Activated naive CD4-positive, alpha-beta T cell treated with anti-CD3 and anti-CD28 coated beads, Interleukin-2, amount 10 ng/mL, durations not matched to agents 7 days and 5 days (primary cell): ENCODE data around the gene EFCAB5.
"Not testable (repeated sequence)": the region's sequence is repeated elsewhere in the genome, so short reads cannot be mapped to it uniquely, and the experiment has no call there.

Source experiments
- CTCF ChIA-PET: fragments of 350-600 bp; sonication (Branson Sonifier 250); formaldehyde crosslinking; loops from one replicate; lab custom pipeline; 2021; ENCODE audit warnings: antibody characterized with exemption; lab: Charles Lee
- DNase-seq: peaks from one replicate; pipeline ENCODE4 v3.0.0-alpha.2; 2020
- H3K27ac Mint-ChIP-seq: one replicate; pipeline ENCODE4 v1.8.0; 2021; ENCODE audit warnings: mild to moderate bottlenecking, moderate library complexity, mixed read lengths
- H3K27me3 Mint-ChIP-seq: one replicate; pipeline ENCODE4 v1.8.0; 2021; ENCODE audit warnings: mild to moderate bottlenecking, mixed read lengths
- H3K36me3 Mint-ChIP-seq: one replicate; pipeline ENCODE4 v1.8.0; 2021; ENCODE audit warnings: mixed read lengths
- H3K4me1 Mint-ChIP-seq: one replicate; pipeline ENCODE4 v1.8.0; 2021; ENCODE audit warnings: mixed read lengths
- H3K4me3 Mint-ChIP-seq: one replicate; pipeline ENCODE4 v1.8.0; 2021; ENCODE audit warnings: mild to moderate bottlenecking, moderate library complexity, mixed read lengths
- H3K9me3 Mint-ChIP-seq: one replicate; pipeline ENCODE4 v1.8.0; 2021; ENCODE audit warnings: mixed read lengths

Gene EFCAB5

DNA sequence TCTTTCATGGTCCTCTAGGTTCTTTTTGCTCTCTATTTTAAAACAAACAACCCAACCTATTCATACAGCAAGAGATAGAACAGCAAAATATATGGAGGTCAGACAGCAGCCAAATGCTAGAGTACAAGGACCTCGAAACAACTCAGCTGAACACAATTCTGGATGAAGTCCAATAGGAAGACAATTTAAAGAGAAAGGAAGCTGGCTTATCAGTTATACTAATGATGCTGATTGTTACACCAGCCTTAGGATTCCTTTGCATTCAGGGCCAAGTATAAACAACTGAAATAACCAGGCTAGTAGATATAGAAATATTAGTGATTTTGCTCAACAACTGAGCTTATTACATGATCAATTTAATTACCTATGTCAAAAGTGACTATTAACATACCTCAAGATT, 13.9 kb upstream of the EFCAB5 start:
- H3K27ac Mint-ChIP-seq, result no peak overlapping the region

GRCh38 chr17:29929006-29929532, 12.4 kb upstream of the EFCAB5 start:
- peak; percentile 35 for DNase-seq
- peaks cover 36% of the 10 kb centered on the region for H3K4me1 Mint-ChIP-seq
- no peak overlapping the region for H3K4me3 Mint-ChIP-seq
- no peak overlapping the region for H3K27ac Mint-ChIP-seq
- CTCF ChIA-PET, result no interaction called here
- no peaks in the 10 kb centered on the region for H3K9me3 Mint-ChIP-seq
- H3K27me3 Mint-ChIP-seq, result no peaks in the 10 kb centered on the region
- peaks cover 14% of the 10 kb centered on the region for H3K36me3 Mint-ChIP-seq

More for the DNA sequence above, 13.9 kb upstream of the EFCAB5 start:
- Mint-ChIP-seq H3K4me1 (peaks cover 27% of the 10 kb centered on the region), H3K36me3 (peaks cover 14% of the 10 kb centered on the region), H3K4me3 (peak overlapping the region; percentile 27), H3K9me3 (no peaks in the 10 kb centered on the region), H3K27me3 (no peaks in the 10 kb centered on the region)
- CTCF ChIA-PET, result interaction anchor here (1.6 kb wide), 1 partner anchor 118 kb away, joined by 7 read pairs; no protein-coding TSS in a partner anchor
- DNase-seq, result no peak

GRCh38 chr17:29929533-29930408, 11.7 kb upstream of the EFCAB5 start, which contains the start of gene SSH2:
Gene SSH2, minus strand, starts transcription at chr17:29930228. Its CDS starts 228 bp downstream, at chr17:29930000.
- CTCF ChIA-PET, result interaction anchor here (0.6 to 7.0 kb wide), 10 partner anchors 13 to 546 kb away, joined by 3 to 151 read pairs (median 6); no protein-coding TSS in a partner anchor
- peaks cover 14% of the 10 kb centered on the region for H3K36me3 Mint-ChIP-seq
- H3K4me1 Mint-ChIP-seq, result peaks cover 36% of the 10 kb centered on the region
- DNase-seq, result peak; percentile 92
- no peaks in the 10 kb centered on the region for H3K27me3 Mint-ChIP-seq
- H3K9me3 Mint-ChIP-seq, result no peaks in the 10 kb centered on the region
- H3K4me3 Mint-ChIP-seq, result no peak within 1 kb of the TSS
- H3K27ac Mint-ChIP-seq, result no peak within 1 kb of the TSS

- DNase-seq, result no peak
- Mint-ChIP-seq H3K4me1 (peaks cover 37% of the 10 kb centered on the region), H3K27ac (no peak overlapping the region), H3K36me3 (peaks cover 14% of the 10 kb centered on the region), H3K27me3 (no peaks in the 10 kb centered on the region), H3K9me3 (no peaks in the 10 kb centered on the region), H3K4me3 (no peak overlapping the region)
- CTCF ChIA-PET, result interaction anchor here (0.6 to 7.0 kb wide), 34 partner anchors 8 to 790 kb away, joined by 3 to 151 read pairs (median 6); no protein-coding TSS in a partner anchor
Measured at GRCh38 chr17:29930409-29931010, 10.9 kb upstream of the EFCAB5 start.

DNA sequence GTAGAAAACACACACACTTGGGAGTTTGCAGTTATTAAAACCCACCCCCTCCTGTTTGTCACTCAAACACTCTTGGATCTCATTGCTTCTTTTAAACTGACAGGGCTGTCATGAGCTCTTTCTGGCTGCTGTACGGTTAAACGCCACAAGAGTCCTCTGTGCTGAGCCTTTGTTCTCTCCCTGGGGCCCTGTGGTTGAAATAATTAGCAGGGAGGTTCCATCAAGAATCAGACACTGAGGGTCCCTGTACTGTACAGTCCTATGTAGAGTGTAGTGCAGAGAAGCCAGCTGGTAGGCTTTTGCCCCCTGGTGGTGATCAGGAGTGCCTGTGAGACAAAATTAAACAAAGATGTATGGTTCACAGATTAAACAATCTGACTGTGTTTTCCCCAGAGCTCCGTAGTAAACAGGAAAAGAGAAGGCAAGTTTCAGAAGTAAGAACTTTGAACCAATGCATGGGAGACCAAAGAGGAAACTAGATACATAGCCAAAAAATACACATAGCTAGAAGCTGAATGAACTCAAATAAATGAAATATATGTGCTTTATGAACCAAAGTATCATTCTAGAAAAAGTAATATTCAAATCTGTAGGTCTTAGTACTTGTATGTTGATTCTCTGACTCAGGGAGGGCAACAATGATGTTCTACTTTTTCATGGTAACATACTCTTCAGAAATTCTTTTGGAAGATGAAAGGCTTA, 10.1 kb upstream of the EFCAB5 start:
- peaks cover 35% of the 10 kb centered on the region for H3K4me1 Mint-ChIP-seq
- H3K9me3 Mint-ChIP-seq, result no peaks in the 10 kb centered on the region
- CTCF ChIA-PET, result interaction anchor here (0.6 to 7.0 kb wide), 46 partner anchors 8 to 791 kb away, joined by 3 to 151 read pairs (median 4); partner anchors contain the start of genes CORO6 and GOSR1
- H3K4me3 Mint-ChIP-seq, result no peak overlapping the region
- peak; percentile 80 for DNase-seq
- H3K27ac Mint-ChIP-seq, result no peak overlapping the region
- H3K27me3 Mint-ChIP-seq, result no peaks in the 10 kb centered on the region
- H3K36me3 Mint-ChIP-seq, result peaks cover 11% of the 10 kb centered on the region

GRCh38 chr17:29933379-29933778, 8.1 kb upstream of the EFCAB5 start:
- CTCF ChIA-PET, result interaction anchor here (0.6 to 7.0 kb wide), 4 partner anchors 9 to 154 kb away, joined by 3 to 151 read pairs (median 3); no protein-coding TSS in a partner anchor
- no peak overlapping the region for H3K27ac Mint-ChIP-seq
- H3K27me3 Mint-ChIP-seq, result no peaks in the 10 kb centered on the region
- H3K9me3 Mint-ChIP-seq, result no peaks in the 10 kb centered on the region
- H3K4me1 Mint-ChIP-seq, result peaks cover 16% of the 10 kb centered on the region
- DNase-seq, result no peak
- peaks cover 1% of the 10 kb centered on the region for H3K36me3 Mint-ChIP-seq
- H3K4me3 Mint-ChIP-seq, result no peak overlapping the region

GRCh38 chr17:29935909-29936308, 5.5 kb upstream of the EFCAB5 start:
- not testable (repeated sequence) for H3K27me3 Mint-ChIP-seq, DNase-seq, H3K27ac Mint-ChIP-seq, H3K4me3 Mint-ChIP-seq, H3K9me3 Mint-ChIP-seq, H3K36me3 Mint-ChIP-seq
- H3K4me1 Mint-ChIP-seq, result peaks cover 14% of the 10 kb centered on the region
- CTCF ChIA-PET, result interaction anchor here (7.0 kb wide), 1 partner anchor 129 kb away, joined by 151 read pairs; no protein-coding TSS in a partner anchor

- CTCF ChIA-PET, result interaction anchor here (0.7 to 7.0 kb wide), 2 partner anchors 85 to 130 kb away, joined by 3 to 151 read pairs; no protein-coding TSS in a partner anchor
- Mint-ChIP-seq H3K27me3 (peaks cover 5% of the 10 kb centered on the region), H3K9me3 (no peaks in the 10 kb centered on the region), H3K4me1 (peaks cover 14% of the 10 kb centered on the region), H3K27ac (no peak overlapping the region), H3K36me3 (no peaks in the 10 kb centered on the region), H3K4me3 (no peak overlapping the region)
- no peak for DNase-seq
Measured at GRCh38 chr17:29936724-29937123, 4.7 kb upstream of the EFCAB5 start.

DNA sequence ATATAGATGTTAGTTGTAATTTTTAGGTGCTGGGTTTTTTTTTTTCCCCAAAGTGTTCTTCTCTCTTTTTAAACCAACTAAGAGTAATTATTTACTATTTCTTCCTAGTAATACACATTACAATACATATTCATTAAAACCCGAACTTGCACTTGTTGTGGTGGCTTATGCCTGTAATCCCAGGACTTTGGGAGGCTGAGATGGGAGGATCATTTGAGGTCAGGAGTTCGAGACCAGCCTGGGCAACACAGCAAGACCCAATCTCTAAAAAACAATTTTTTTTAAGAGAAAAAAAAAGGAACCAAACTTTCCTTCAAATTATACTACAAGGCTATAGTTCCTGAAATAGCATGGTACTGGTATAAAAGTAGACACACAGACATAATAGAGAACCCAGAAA, 3.8 kb downstream of the EFCAB5 start:
- H3K27me3 Mint-ChIP-seq, result peaks cover 1% of the 10 kb centered on the region
- H3K9me3 Mint-ChIP-seq, result no peaks in the 10 kb centered on the region
- H3K4me3 Mint-ChIP-seq, result no peak overlapping the region
- peaks cover 5% of the 10 kb centered on the region for H3K36me3 Mint-ChIP-seq
- H3K4me1 Mint-ChIP-seq, result peaks cover 5% of the 10 kb centered on the region
- no peak overlapping the region for H3K27ac Mint-ChIP-seq
- DNase-seq, result no peak
- CTCF ChIA-PET, result interaction anchor here (0.7 kb wide), 1 partner anchor 328 kb away, joined by 3 read pairs; no protein-coding TSS in a partner anchor

- CTCF ChIA-PET, result no interaction called here
- Mint-ChIP-seq H3K4me1 (peaks cover 5% of the 10 kb centered on the region), H3K4me3 (no peak overlapping the region), H3K27ac (no peak overlapping the region), H3K9me3 (peaks cover 5% of the 10 kb centered on the region), H3K27me3 (peaks cover 4% of the 10 kb centered on the region), H3K36me3 (peaks cover 5% of the 10 kb centered on the region)
- DNase-seq, result no peak
Measured at GRCh38 chr17:29948448-29949215, 7.2 kb downstream of the EFCAB5 start.

- peaks cover 12% of the 10 kb centered on the region for H3K9me3 Mint-ChIP-seq
- CTCF ChIA-PET, result no interaction called here
- DNase-seq, result no peak
- H3K4me1 Mint-ChIP-seq, result peaks cover 5% of the 10 kb centered on the region
- H3K27me3 Mint-ChIP-seq, result peaks cover 8% of the 10 kb centered on the region
- H3K36me3 Mint-ChIP-seq, result peaks cover 5% of the 10 kb centered on the region
- H3K27ac Mint-ChIP-seq, result no peak overlapping the region
- no peak overlapping the region for H3K4me3 Mint-ChIP-seq
Measured at GRCh38 chr17:29949696-29950095, 8.3 kb downstream of the EFCAB5 start.

DNA sequence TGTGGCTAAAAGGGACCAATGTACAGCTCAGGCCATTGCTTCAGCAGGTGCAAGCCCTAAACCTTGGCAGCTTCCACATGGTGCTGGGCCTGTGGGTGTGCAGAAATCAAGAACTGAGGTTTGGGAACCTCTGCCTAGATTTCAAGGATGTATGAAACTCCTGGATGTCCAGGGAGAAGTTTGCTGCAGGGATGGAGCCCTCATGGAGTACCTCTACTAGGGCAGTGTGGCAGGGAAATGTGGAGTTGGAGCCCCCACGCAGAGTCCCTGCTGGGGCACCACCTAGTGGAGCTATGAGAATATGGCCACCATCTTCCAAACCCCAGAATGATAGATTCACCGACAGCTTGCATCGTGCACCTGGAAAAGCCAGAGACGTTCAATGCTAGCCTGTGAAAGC, 13.0 kb downstream of the EFCAB5 start:
- Mint-ChIP-seq H3K27me3 (peaks cover 12% of the 10 kb centered on the region), H3K36me3 (no peaks in the 10 kb centered on the region), H3K9me3 (peaks cover 16% of the 10 kb centered on the region), H3K4me1 (no peaks in the 10 kb centered on the region), H3K27ac (no peak overlapping the region), H3K4me3 (no peak overlapping the region)
- DNase-seq, result no peak
- CTCF ChIA-PET, result interaction anchor here (1.4 kb wide), 1 partner anchor 14 kb away, joined by 4 read pairs; no protein-coding TSS in a partner anchor

DNA sequence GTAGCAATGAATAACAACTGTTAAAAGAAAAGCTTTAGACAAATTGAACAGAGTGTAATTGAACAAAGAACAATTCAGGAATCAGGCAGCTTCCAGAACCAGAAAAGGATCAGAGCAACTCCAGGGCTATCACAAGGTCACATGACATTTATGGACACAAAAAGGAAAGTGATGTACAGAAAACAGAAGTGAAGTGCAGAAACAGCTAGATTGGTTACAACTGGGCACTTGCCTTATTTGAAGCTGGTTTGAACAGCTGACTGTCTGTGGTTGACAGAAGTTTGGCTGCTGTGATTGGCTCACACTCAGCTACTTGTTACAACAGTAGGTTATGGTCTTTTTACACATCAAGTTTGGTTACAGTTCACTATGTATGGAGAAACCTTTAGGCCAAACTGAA, 14.8 kb downstream of the EFCAB5 start:
- CTCF ChIA-PET, result interaction anchor here (0.6 to 1.1 kb wide), 2 partner anchors 65 to 90 kb away, joined by 3 to 4 read pairs; no protein-coding TSS in a partner anchor
- Mint-ChIP-seq H3K36me3 (no peaks in the 10 kb centered on the region), H3K4me3 (no peak overlapping the region), H3K27ac (no peak overlapping the region), H3K27me3 (peaks cover 8% of the 10 kb centered on the region), H3K9me3 (peaks cover 16% of the 10 kb centered on the region), H3K4me1 (no peaks in the 10 kb centered on the region)
- no peak for DNase-seq
